Thyroid gland (tissue), 4 donors: ENCODE data around the gene ZZZ3. TPM values are rescaled to one million over a fixed set of nuclear protein-coding genes. Genes with fewer than 3 reads are reported as not detected.
"Not testable (repeated sequence)": the region's sequence is repeated elsewhere in the genome, so short reads cannot be mapped to it uniquely, and the experiment has no call there.

Source experiments
- DNase-seq, 2 donors: peaks; one replicate each; pipeline ENCODE4 v3.0.0-alpha.2; 2019
- H3K27ac ChIP-seq, 3 donors: fragments of 200-600 bp; sonication (generic); 1 replicate in 2 of 3; 2 replicates in 1 of 3; pipeline ENCODE4 v1.5.1; 2016 to 2019; ENCODE audit warnings: mild to moderate bottlenecking in 1 of 3, moderate library complexity in 1 of 3
- H3K27me3 ChIP-seq: fragments of 200-600 bp; sonication (generic); one replicate; pipeline ENCODE4 v1.5.1; 2019
- H3K36me3 ChIP-seq, 2 donors: fragments of 200-600 bp; sonication (generic); one replicate each; pipeline ENCODE4 v1.5.1; 2016 to 2019
- H3K4me1 ChIP-seq, 2 donors: fragments of 200-600 bp; sonication (generic); one replicate each; pipeline ENCODE4 v1.5.1; 2017 to 2019
- H3K4me3 ChIP-seq, 3 donors: fragments of 200-600 bp; sonication (generic); replicated peaks in 1 of 3; 1 replicate in 2 of 3; 2 replicates in 1 of 3; pipeline ENCODE4 v1.5.1; 2016; ENCODE audit warnings: mild to moderate bottlenecking in 1 of 3
- H3K9me3 ChIP-seq: fragments of 200-600 bp; sonication (generic); one replicate; pipeline ENCODE4 v1.5.1; 2017
- CTCF ChIP-seq, 6 experiments: fragments of 200-600 bp in 3 of 6; fragments of 450-650 bp in 3 of 6; sonication (generic) in 3 of 6; IDR thresholded peaks; one replicate each; pipeline ENCODE4 v1.5.1; 2016 to 2019; ENCODE audit warnings: antibody characterized with exemption in 6 of 6, mild to moderate bottlenecking in 2 of 6, inconsistent platforms in 1 of 6, moderate library complexity in 1 of 6
- POLR2A ChIP-seq, 2 donors: fragments of 450-650 bp; IDR thresholded peaks; one replicate each; pipeline ENCODE4 v1.6.1; 2017; ENCODE audit warnings: antibody characterized with exemption in 2 of 2, mild to moderate bottlenecking in 2 of 2, moderate library complexity in 1 of 2
- WGBS, 2 donors: methylation state at CpG; one replicate each; pipeline ENCODE4 v1.1.5; 2017; 5-methylcytosine and 5-hydroxymethylcytosine counted together
- intact Hi-C: fragments of 100-400 bp; cut with DNase I; formaldehyde crosslinking; loops from one replicate; pipeline ENCODE4 v1.15.1; 2023
- total RNA-seq, 4 donors: library from RNA; depleted of rRNA; stranded (reverse); fragments of >200 nt; gene quantifications; one replicate each; pipeline ENCODE4 v1.2.3, GENCODE V29; 2016

ZZZ3 gene
- total RNA-seq, 4 donors from 2014 or later = 114 to 178 (median 118) TPM

- no peaks in the 10 kb centered on the region for H3K9me3 ChIP-seq
- no peak for TF ChIP-seq POLR2A (IDR thresholded peaks at IDR 0.05)
- no peak overlapping the region for H3K4me3 ChIP-seq
- no peak for DNase-seq
- H3K36me3 ChIP-seq = no peaks in the 10 kb centered on the region
- no peaks in the 10 kb centered on the region for H3K27me3 ChIP-seq
- no peak overlapping the region for H3K27ac ChIP-seq
- intact Hi-C loops = no loop called here
- no peaks in the 10 kb centered on the region for H3K4me1 ChIP-seq
Measured at GRCh38 chr1:77652268-77652667, 30.2 kb downstream of the ZZZ3 start.

- intact Hi-C loops = no loop called here
- TF ChIP-seq CTCF (IDR thresholded peaks at IDR 0.05) (no peak), POLR2A (IDR thresholded peaks at IDR 0.05) (no peak)
- WGBS, 2 donors = 95 to 98% methylated on average over 2 of the region's 2 CpGs
- Histone ChIP-seq H3K9me3 (no peaks in the 10 kb centered on the region), H3K4me3 (no peak overlapping the region), H3K27me3 (no peaks in the 10 kb centered on the region), H3K36me3 (peaks cover 0 to 7% of the 10 kb centered on the region in 2 donors), H3K4me1 (no peaks in the 10 kb centered on the region), H3K27ac (no peak overlapping the region)
- DNase-seq = no peak
Measured at GRCh38 chr1:77649127-77649526, 33.3 kb downstream of the ZZZ3 start.

- H3K9me3 ChIP-seq, H3K36me3 ChIP-seq, H3K27me3 ChIP-seq, H3K4me3 ChIP-seq, H3K27ac ChIP-seq, H3K4me1 ChIP-seq, DNase-seq, intact Hi-C loops: not testable (repeated sequence)
- 96 to 99% methylated on average over 6 of the region's 6 CpGs for WGBS, 2 donors
Measured at GRCh38 chr1:77646224-77646623, 36.2 kb downstream of the ZZZ3 start.

- H3K27ac ChIP-seq = no peak overlapping the region
- no peak for DNase-seq
- peaks cover 0 to 4% of the 10 kb centered on the region in 2 donors for H3K4me1 ChIP-seq
- H3K4me3 ChIP-seq = no peak overlapping the region
- intact Hi-C loops = no loop called here
- peaks cover 0 to 7% of the 10 kb centered on the region in 2 donors for H3K36me3 ChIP-seq
- H3K9me3 ChIP-seq = no peaks in the 10 kb centered on the region
- H3K27me3 ChIP-seq = no peaks in the 10 kb centered on the region
- WGBS, 2 donors = 91 to 93% methylated on average over 2 of the region's 2 CpGs
- TF ChIP-seq POLR2A (IDR thresholded peaks at IDR 0.05) (no peak), CTCF (IDR thresholded peaks at IDR 0.05) (no peak)
Measured at GRCh38 chr1:77643456-77643855, 39.0 kb downstream of the ZZZ3 start.

GRCh38 chr1:77642941-77643340 is 39.5 kb downstream of the ZZZ3 start:
- DNase-seq = no peak
- no peak overlapping the region for H3K27ac ChIP-seq
- H3K27me3 ChIP-seq = no peaks in the 10 kb centered on the region
- WGBS, 2 donors = 98% methylated on average over 3 of the region's 3 CpGs
- H3K36me3 ChIP-seq = peaks cover 0 to 7% of the 10 kb centered on the region in 2 donors
- intact Hi-C loops = no loop called here
- TF ChIP-seq POLR2A (IDR thresholded peaks at IDR 0.05) = no peak
- TF ChIP-seq CTCF (IDR thresholded peaks at IDR 0.05) = no peak
- peaks cover 0 to 4% of the 10 kb centered on the region in 2 donors for H3K4me1 ChIP-seq
- H3K9me3 ChIP-seq = no peaks in the 10 kb centered on the region
- H3K4me3 ChIP-seq = no peak overlapping the region

GRCh38 chr1:77642196-77642595 is 40.3 kb downstream of the ZZZ3 start:
- H3K9me3 ChIP-seq = no peaks in the 10 kb centered on the region
- peaks cover 0 to 4% of the 10 kb centered on the region in 2 donors for H3K4me1 ChIP-seq
- H3K27me3 ChIP-seq = no peaks in the 10 kb centered on the region
- no peak overlapping the region for H3K27ac ChIP-seq
- H3K4me3 ChIP-seq = no peak overlapping the region
- TF ChIP-seq CTCF (IDR thresholded peaks at IDR 0.05) (no peak), POLR2A (IDR thresholded peaks at IDR 0.05) (no peak)
- 93 to 95% methylated on average over 5 of the region's 5 CpGs for WGBS, 2 donors
- DNase-seq = no peak
- intact Hi-C loops = no loop called here
- H3K36me3 ChIP-seq = peaks cover 0 to 7% of the 10 kb centered on the region in 2 donors
